Natural killer cell (primary cell): ENCODE data around the gene RPL35A. TPM values are rescaled to one million over a fixed set of nuclear protein-coding genes. Genes with fewer than 3 reads are reported as not detected.
A peak's percentile ranks its signal among the peaks of the same experiment; 100 is the strongest.

Experiments
- ATAC-seq, 3 donors: fragments of 150-1000 bp in 2 of 3; fragments of 200-7000 bp in 1 of 3; cut with Tn5 transposase; 1 replicate in 1 of 3; 2 replicates in 2 of 3; pipeline ENCODE4 v1.10.0; 2021; ENCODE audit warnings: mild to moderate bottlenecking in 2 of 3, moderate library complexity in 2 of 3
- DNase-seq, 2 donors: peaks; one replicate each; pipeline versions ENCODE4 v3.0.0 to v3.0.0-alpha.2; 2013 to 2021; ENCODE audit warnings: mixed read lengths in 1 of 2
- H3K27ac ChIP-seq: one replicate; pipeline ENCODE4 v1.5.1; 2013; ENCODE audit warnings: mild to moderate bottlenecking, low read length
- H3K27me3 ChIP-seq: one replicate; pipeline ENCODE4 v1.6.1; 2013; ENCODE audit warnings: low read length; ENCODE audit not compliant: control insufficient read depth, insufficient read depth
- H3K36me3 ChIP-seq: one replicate; pipeline ENCODE4 v1.6.1; 2013; ENCODE audit warnings: low read length; ENCODE audit not compliant: control insufficient read depth, insufficient read depth
- H3K4me1 ChIP-seq: one replicate; pipeline ENCODE4 v1.6.1; 2013; ENCODE audit warnings: low read length; ENCODE audit not compliant: control insufficient read depth, insufficient read depth
- H3K4me3 ChIP-seq: one replicate; pipeline ENCODE4 v1.5.1; 2013; ENCODE audit warnings: low read length
- H3K9me3 ChIP-seq: one replicate; pipeline ENCODE4 v1.6.1; 2013; ENCODE audit warnings: low read length; ENCODE audit not compliant: control insufficient read depth, insufficient read depth
- H3K27ac Mint-ChIP-seq, 2 donors: one replicate each; pipeline ENCODE4 v1.8.0; 2022; ENCODE audit warnings: mild to moderate bottlenecking in 2 of 2, mixed read lengths in 2 of 2, moderate library complexity in 1 of 2
- H3K27me3 Mint-ChIP-seq, 2 donors: one replicate each; pipeline ENCODE4 v1.8.0; 2022; ENCODE audit warnings: low read depth in 2 of 2, mixed read lengths in 2 of 2
- H3K36me3 Mint-ChIP-seq: one replicate; pipeline ENCODE4 v1.8.0; 2022; ENCODE audit warnings: mixed read lengths
- H3K4me1 Mint-ChIP-seq, 2 donors: one replicate each; pipeline ENCODE4 v1.8.0; 2022; ENCODE audit warnings: mixed read lengths in 2 of 2
- H3K4me3 Mint-ChIP-seq: one replicate; pipeline ENCODE4 v1.8.0; 2022; ENCODE audit warnings: mild to moderate bottlenecking, moderate library complexity, mixed read lengths
- H3K9me3 Mint-ChIP-seq, 2 donors: one replicate each; pipeline ENCODE4 v1.8.0; 2022; ENCODE audit warnings: mixed read lengths in 2 of 2
- CTCF ChIP-seq: fragments of 200-600 bp; IDR thresholded peaks from one replicate; pipeline ENCODE4 v1.8.0; 2022; ENCODE audit warnings: antibody characterized with exemption
- WGBS: methylation state at CpG from one replicate; pipeline ENCODE4 v1.1.7; 2013; ENCODE audit warnings: missing lambda C conversion rate; ENCODE audit not compliant: insufficient coverage; 5-methylcytosine and 5-hydroxymethylcytosine counted together
- intact Hi-C: fragments of 100-400 bp; cut with micrococcal nuclease; formaldehyde crosslinking; loops from one replicate; pipeline ENCODE4 v1.14.2; 2022
- total RNA-seq, 4 donors: library from RNA; stranded (reverse); fragments of 120-200 nt in 1 of 4; gene quantifications; one replicate each; pipeline versions ENCODE4 v1.2.3 to v1.2.4, GENCODE V29; 2013 to 2022

Gene RPL35A
- total RNA-seq, 3 donors from 2014 or later (not counting 1 experiment from before 2014, with no cell fraction given) = 693 to 869 (median 848) TPM

GRCh38 chr3:197959500-197959890 is 9.5 kb downstream of the RPL35A start:
- Mint-ChIP-seq H3K4me1 (peaks cover 40 to 49% of the 10 kb centered on the region in 2 donors), H3K27me3 (no peaks in the 10 kb centered on the region), H3K4me3 (peak overlapping the region; percentile 91), H3K9me3 (no peaks in the 10 kb centered on the region), H3K27ac (peak overlapping the region; percentile 90 to 93), H3K36me3 (peaks cover 5% of the 10 kb centered on the region)
- Histone ChIP-seq H3K9me3 (no peaks in the 10 kb centered on the region), H3K4me1 (peaks cover 22% of the 10 kb centered on the region), H3K27me3 (no peaks in the 10 kb centered on the region), H3K27ac (peak overlapping the region; percentile 80), H3K4me3 (peak overlapping the region; percentile 47), H3K36me3 (peaks cover 23% of the 10 kb centered on the region)
- 86% methylated on average over 5 of the region's 6 CpGs for WGBS
- no peak for ATAC-seq
- DNase-seq = no peak
- TF ChIP-seq CTCF = no peak
- intact Hi-C loops = no loop called here

- Mint-ChIP-seq H3K9me3 (no peaks in the 10 kb centered on the region), H3K27ac (peak within 1 kb of the TSS; percentile 90 to 93), H3K36me3 (no peaks in the 10 kb centered on the region), H3K4me1 (peaks cover 40 to 49% of the 10 kb centered on the region in 2 donors), H3K27me3 (no peaks in the 10 kb centered on the region), H3K4me3 (peak within 1 kb of the TSS; percentile 91)
- Histone ChIP-seq H3K9me3 (no peaks in the 10 kb centered on the region), H3K4me3 (peak within 1 kb of the TSS; percentile 90), H3K36me3 (peaks cover 17% of the 10 kb centered on the region), H3K27me3 (no peaks in the 10 kb centered on the region), H3K27ac (peak within 1 kb of the TSS; percentile 80), H3K4me1 (peaks cover 22% of the 10 kb centered on the region)
- under 1% methylated on average over 61 of the region's 62 CpGs for WGBS
- intact Hi-C loops = loop anchor here (1.0 kb wide), 1 partner anchor 10 kb away; the partner anchor contains the start of gene RPL35A
- peak; percentile 95 to 98 for DNase-seq
- ATAC-seq = peak; percentile 94 to 99 (median 94)
- TF ChIP-seq CTCF = no peak
Observed at GRCh38 chr3:197959891-197960693, 10.1 kb downstream of the RPL35A start, which contains the start of gene LMLN. Gene LMLN (plus strand): TSS chr3:197960217. CDS start chr3:197960246, 29 bp downstream.

DNA sequence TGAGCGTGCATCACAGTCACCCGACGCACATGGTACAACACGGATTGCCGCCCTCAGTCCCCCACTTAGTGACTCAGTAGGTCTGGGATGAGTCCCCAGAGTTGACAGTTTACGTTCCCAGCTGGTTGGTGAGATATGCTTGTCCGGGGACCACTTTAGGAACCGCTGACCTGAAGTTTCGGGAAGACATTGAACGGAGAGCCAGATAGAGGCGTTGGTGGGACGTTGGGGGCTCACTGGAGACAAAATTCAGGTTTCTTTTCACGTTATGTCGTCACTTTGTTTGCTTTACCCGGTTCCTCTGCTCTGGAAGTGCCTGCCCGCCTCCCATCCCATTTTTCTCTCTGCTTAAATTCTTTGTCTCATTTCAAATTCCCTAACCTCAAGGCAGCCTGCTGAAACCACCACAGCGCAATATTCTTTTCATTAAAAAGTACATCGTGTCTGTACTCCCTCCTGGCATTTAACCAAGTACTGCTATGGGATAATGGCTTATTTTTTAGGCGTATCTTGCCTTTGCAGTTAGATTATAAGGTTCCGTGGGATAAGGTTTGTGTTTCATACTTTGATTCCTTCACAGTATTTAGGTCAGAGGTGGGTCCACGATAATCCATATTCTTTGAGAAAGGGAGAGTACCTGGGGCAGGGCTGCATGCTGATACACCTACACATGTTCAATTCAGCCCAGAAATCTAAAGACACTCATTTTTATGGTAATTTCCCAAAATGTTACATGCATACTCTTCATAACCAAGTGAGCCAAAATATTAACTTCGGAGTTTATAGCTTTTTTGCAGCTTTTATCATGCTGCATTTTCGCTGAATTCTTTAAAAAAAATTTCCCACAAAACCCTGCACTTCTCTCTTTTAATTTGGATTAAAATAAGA is 10.9 kb downstream of the RPL35A start:
- peaks cover 8% of the 10 kb centered on the region for H3K36me3 ChIP-seq
- Mint-ChIP-seq H3K9me3 (no peaks in the 10 kb centered on the region), H3K4me1 (peaks cover 40 to 49% of the 10 kb centered on the region in 2 donors), H3K4me3 (peak overlapping the region; percentile 91), H3K27me3 (no peaks in the 10 kb centered on the region), H3K36me3 (no peaks in the 10 kb centered on the region), H3K27ac (peak overlapping the region; percentile 90 to 93)
- H3K27ac ChIP-seq = peak overlapping the region; percentile 76
- intact Hi-C loops = loop anchor here (1.0 kb wide), 1 partner anchor 11 kb away; the partner anchor contains the start of gene RPL35A
- 16% methylated on average over 21 of the region's 23 CpGs for WGBS
- peaks cover 22% of the 10 kb centered on the region for H3K4me1 ChIP-seq
- no peak for ATAC-seq
- DNase-seq = peak in 1 of 2 donors; percentile 9
- peak overlapping the region; percentile 90 for H3K4me3 ChIP-seq
- H3K27me3 ChIP-seq = no peaks in the 10 kb centered on the region
- TF ChIP-seq CTCF = no peak
- no peaks in the 10 kb centered on the region for H3K9me3 ChIP-seq
